NB4 (cell line): ENCODE data around the gene NIM1K.

ENCODE experiments used
- MAX ChIP-seq: IDR thresholded peaks from 2 replicates; pipeline ENCODE4 v1.6.1; 2011; ENCODE audit warnings: low read depth, low read length
- MYC ChIP-seq: IDR thresholded peaks from 2 replicates; pipeline ENCODE4 v1.6.1; 2011; ENCODE audit warnings: low read depth, low read length
- POLR2A ChIP-seq: IDR thresholded peaks from 2 replicates; pipeline ENCODE4 v1.6.1; 2011; ENCODE audit warnings: mild to moderate bottlenecking; ENCODE audit not compliant: insufficient read length; ENCODE audit errors: extremely low read depth
- TF ChIP-seq, protein P1 (sequence below): IDR thresholded peaks from one replicate; pipeline ENCODE4 v1.5.1; 2012; ENCODE audit warnings: low read depth, low read length

- TF ChIP-seq, protein P1, sequence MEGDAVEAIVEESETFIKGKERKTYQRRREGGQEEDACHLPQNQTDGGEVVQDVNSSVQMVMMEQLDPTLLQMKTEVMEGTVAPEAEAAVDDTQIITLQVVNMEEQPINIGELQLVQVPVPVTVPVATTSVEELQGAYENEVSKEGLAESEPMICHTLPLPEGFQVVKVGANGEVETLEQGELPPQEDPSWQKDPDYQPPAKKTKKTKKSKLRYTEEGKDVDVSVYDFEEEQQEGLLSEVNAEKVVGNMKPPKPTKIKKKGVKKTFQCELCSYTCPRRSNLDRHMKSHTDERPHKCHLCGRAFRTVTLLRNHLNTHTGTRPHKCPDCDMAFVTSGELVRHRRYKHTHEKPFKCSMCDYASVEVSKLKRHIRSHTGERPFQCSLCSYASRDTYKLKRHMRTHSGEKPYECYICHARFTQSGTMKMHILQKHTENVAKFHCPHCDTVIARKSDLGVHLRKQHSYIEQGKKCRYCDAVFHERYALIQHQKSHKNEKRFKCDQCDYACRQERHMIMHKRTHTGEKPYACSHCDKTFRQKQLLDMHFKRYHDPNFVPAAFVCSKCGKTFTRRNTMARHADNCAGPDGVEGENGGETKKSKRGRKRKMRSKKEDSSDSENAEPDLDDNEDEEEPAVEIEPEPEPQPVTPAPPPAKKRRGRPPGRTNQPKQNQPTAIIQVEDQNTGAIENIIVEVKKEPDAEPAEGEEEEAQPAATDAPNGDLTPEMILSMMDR = no peak
- TF ChIP-seq POLR2A (no peak), MYC (no peak), MAX (no peak)
Observed at GRCh38 chr5:43182421-43182820, 9.6 kb upstream of the NIM1K start.
